HCT116 (cell line): ENCODE results near the gene SNAP47. TPM values are rescaled to one million over a fixed set of nuclear protein-coding genes. Genes with fewer than 3 reads are reported as not detected.

ENCODE experiments used
- ATAC-seq: fragments of 200-7000 bp; cut with Tn5 transposase; 2 replicates; pipeline ENCODE4 v1.9.1; 2020; ENCODE audit warnings: mild to moderate bottlenecking, moderate library complexity
- BruUV-seq: library from RNA; stranded (reverse); fragments of 400-500 nt; replicated peaks from 2 replicates; lab custom pipeline; 2021; lab: Mats Ljungman, UMichigan
- CTCF ChIA-PET: fragments of 300-600 bp; sonication (Branson Sonifier 250); formaldehyde crosslinking; loops from one replicate; lab custom pipeline; 2021; ENCODE audit warnings: antibody characterized with exemption; lab: Charles Lee
- POLR2A ChIA-PET: fragments of 300-600, 350-600 bp; sonication (Branson Sonifier 250); formaldehyde crosslinking; loops from one replicate; lab custom pipeline; 2021; ENCODE audit warnings: antibody characterized with exemption; lab: Charles Lee
- RAD21 ChIA-PET, 2 experiments: fragments of 300-600 bp; sonication (Branson Sonifier 250); formaldehyde crosslinking; loops; one replicate each; lab custom pipeline; 2023; ENCODE audit warnings: low total read pairs in 2 of 2; ENCODE audit not compliant: uncharacterized antibody in 2 of 2, unreplicated experiment in 2 of 2, low non-redundant PET in 1 of 2; lab: Charles Lee
- DNase-seq: peaks from one replicate; pipeline ENCODE4 v3.0.0-alpha.2; 2010; ENCODE audit warnings: low read depth, low spot score
- H2AFZ ChIP-seq: fragments of 200-600 bp; shearing (Covaris generic), sonication (generic); 2 replicates; pipeline ENCODE4 v1.6.1; 2017; ENCODE audit warnings: low read depth, mixed run types, mixed read lengths, antibody characterized with exemption, low read length; ENCODE audit not compliant: poor library complexity, severe bottlenecking
- H3K27ac ChIP-seq: 2 replicates; pipeline ENCODE4 v1.5.1; 2012; ENCODE audit warnings: low read depth, low read length
- H3K27me3 ChIP-seq: fragments of 200-600 bp; sonication (generic); 2 replicates; pipeline ENCODE4 v1.6.1; 2016; ENCODE audit warnings: mixed run types, low read length, mixed read lengths; ENCODE audit not compliant: insufficient read depth
- H3K36me3 ChIP-seq, 2 experiments: fragments of 200-500 bp in 1 of 2; fragments of 200-600 bp in 1 of 2; sonication (Bioruptor generic) in 1 of 2; sonication (generic) in 1 of 2; 2 replicates each; pipeline versions ENCODE4 v1.5.1 to v1.6.1; 2014 to 2016; ENCODE audit warnings: low read length in 2 of 2, inconsistent platforms in 1 of 2, mixed read lengths in 1 of 2, mixed run types in 1 of 2; ENCODE audit not compliant: insufficient read depth in 2 of 2, control insufficient read depth in 1 of 2
- H3K4me1 ChIP-seq, 2 experiments: fragments of 200-600 bp in 1 of 2; sonication (generic) in 1 of 2; 2 replicates each; pipeline versions ENCODE4 v1.5.1 to v1.6.1; 2012 to 2017; ENCODE audit warnings: low read length in 2 of 2, inconsistent platforms in 1 of 2, mild to moderate bottlenecking in 1 of 2, mixed read lengths in 1 of 2, mixed run types in 1 of 2, moderate library complexity in 1 of 2; ENCODE audit not compliant: insufficient read depth in 2 of 2, control insufficient read depth in 1 of 2
- H3K4me2 ChIP-seq: fragments of 200-600 bp; sonication (generic); 2 replicates; pipeline ENCODE4 v1.6.1; 2017; ENCODE audit warnings: mixed run types, low read length, mixed read lengths
- H3K4me3 ChIP-seq, 2 experiments: fragments of 200-600 bp in 1 of 2; sonication (generic) in 1 of 2; replicated peaks in 1 of 2; 2 replicates each; pipeline ENCODE4 v1.5.1; 2011 to 2016; ENCODE audit warnings: low read length in 2 of 2, control low read depth in 1 of 2, low read depth in 1 of 2, mild to moderate bottlenecking in 1 of 2, mixed read lengths in 1 of 2, mixed run types in 1 of 2
- H3K79me2 ChIP-seq: fragments of 200-600 bp; sonication (generic); 2 replicates; pipeline ENCODE4 v1.6.1; 2017; ENCODE audit warnings: mild to moderate bottlenecking, mixed run types, low read length, moderate library complexity, mixed read lengths; ENCODE audit not compliant: insufficient read depth
- H3K9ac ChIP-seq: fragments of 200-600 bp; sonication (generic); 2 replicates; pipeline ENCODE4 v1.6.1; 2016; ENCODE audit warnings: low read length, mixed read lengths
- H3K9me2 ChIP-seq: fragments of 200-600 bp; sonication (generic), shearing (Covaris generic); 2 replicates; pipeline ENCODE4 v1.6.1; 2017; ENCODE audit warnings: mixed run types, mild to moderate bottlenecking, moderate library complexity; ENCODE audit not compliant: insufficient read depth
- H3K9me3 ChIP-seq, 2 experiments: fragments of 200-500 bp in 1 of 2; fragments of 200-600 bp in 1 of 2; sonication (Bioruptor generic) in 1 of 2; sonication (generic) in 1 of 2; 2 replicates each; pipeline ENCODE4 v1.6.1; 2014 to 2017; ENCODE audit warnings: low read length in 2 of 2, mixed read lengths in 2 of 2, inconsistent platforms in 1 of 2, low read depth in 1 of 2, mild to moderate bottlenecking in 1 of 2, mixed run types in 1 of 2, moderate library complexity in 1 of 2; ENCODE audit not compliant: control insufficient read depth in 1 of 2, insufficient read depth in 1 of 2
- H4K20me1 ChIP-seq: fragments of 200-600 bp; sonication (generic), shearing (Covaris generic); 2 replicates; pipeline ENCODE4 v1.6.1; 2017; ENCODE audit warnings: mixed run types, mild to moderate bottlenecking, moderate library complexity; ENCODE audit not compliant: insufficient read depth
- CEBPB ChIP-seq: IDR thresholded peaks from 2 replicates; pipeline ENCODE4 v1.6.1; 2012; ENCODE audit warnings: low read depth
- EGR1 ChIP-seq: IDR thresholded peaks from 2 replicates; pipeline ENCODE4 v1.6.1; 2012; ENCODE audit warnings: low read depth
- EZH2 ChIP-seq: fragments of 200-600 bp; sonication (generic); IDR thresholded peaks from 2 replicates; pipeline ENCODE4 v1.6.1; 2017; ENCODE audit warnings: antibody characterized with exemption, mixed run types
- EZH2phosphoT487 ChIP-seq: fragments of 200-600 bp; IDR thresholded peaks from 2 replicates; pipeline ENCODE4 v1.6.1; 2018; ENCODE audit warnings: antibody characterized with exemption, borderline replicate concordance
- POLR2AphosphoS5 ChIP-seq: IDR thresholded peaks from 2 replicates; pipeline ENCODE4 v1.6.1; 2011; ENCODE audit warnings: mild to moderate bottlenecking, low read depth, low read length, moderate library complexity
- RAD21 ChIP-seq: IDR thresholded peaks from 2 replicates; pipeline ENCODE4 v1.6.1; 2012; ENCODE audit warnings: low read depth, mild to moderate bottlenecking
- SP1 ChIP-seq: IDR thresholded peaks from 2 replicates; pipeline ENCODE4 v1.6.1; 2012; ENCODE audit warnings: low read depth
- SRF ChIP-seq: IDR thresholded peaks from 2 replicates; pipeline ENCODE4 v1.6.1; 2012; ENCODE audit warnings: low read depth
- TCF7L2 ChIP-seq: IDR thresholded peaks from 2 replicates; pipeline ENCODE4 v1.7.0; 2011; ENCODE audit warnings: borderline replicate concordance, inconsistent platforms; ENCODE audit not compliant: insufficient read depth, insufficient read length; ENCODE audit errors: extremely low read depth
- YY1 ChIP-seq: IDR thresholded peaks from 2 replicates; pipeline ENCODE4 v1.6.1; 2011; ENCODE audit warnings: low read length, low read depth, moderate library complexity, mild to moderate bottlenecking; ENCODE audit not compliant: insufficient replicate concordance; ENCODE audit errors: extremely low read depth
- intact Hi-C: fragments of 100-400 bp; cut with micrococcal nuclease; formaldehyde crosslinking; loops from 2 replicates; pipeline ENCODE4 v1.10.0; 2022
- total RNA-seq: library from RNA; stranded (reverse); gene quantifications from one replicate; pipeline ENCODE4 v1.2.1, GENCODE V29; 2021; ENCODE audit not compliant: unreplicated experiment
- TF ChIP-seq, protein P1 (sequence below): IDR thresholded peaks from 2 replicates; pipeline ENCODE4 v1.6.1; 2012
- TF ChIP-seq, protein P2 (sequence below): IDR thresholded peaks from 2 replicates; pipeline ENCODE4 v1.6.1; 2012; ENCODE audit warnings: low read depth
- TF ChIP-seq, protein P3 (sequence below): IDR thresholded peaks from 2 replicates; pipeline ENCODE4 v1.6.1; 2012

The SNAP47 gene
- total RNA-seq, 1 experiment from 2014 or later: 37.9 TPM

DNA sequence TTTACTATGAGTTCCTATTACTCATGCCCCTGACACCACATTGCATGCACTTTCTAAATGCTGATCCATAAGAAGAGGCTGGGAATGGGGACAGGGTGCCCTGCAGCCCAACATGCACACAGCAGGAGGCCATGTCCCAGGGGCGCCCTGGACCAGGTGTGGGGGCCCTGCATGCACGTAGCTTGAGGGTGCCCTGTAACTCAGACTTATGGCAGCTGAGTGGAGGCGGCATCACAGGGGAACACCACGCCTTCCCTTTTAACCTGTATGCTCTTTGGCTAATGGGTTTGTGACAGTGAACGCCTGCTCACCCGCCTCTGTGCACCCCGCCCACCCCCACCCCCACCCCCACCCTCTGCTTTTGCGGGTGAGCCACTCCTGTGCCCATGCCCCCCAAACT lies 36.1 kb downstream of the SNAP47 start:
- ATAC-seq (no peak), DNase-seq (no peak)
- Histone ChIP-seq H3K4me2 (no peak overlapping the region), H2AFZ (no peak overlapping the region), H3K4me3 (no peak overlapping the region), H3K79me2 (no peaks in the 10 kb centered on the region), H3K36me3 (peaks cover 11 to 17% of the 10 kb centered on the region in 2 experiments; a peak in 3 of 4 replicates), H3K27me3 (no peaks in the 10 kb centered on the region), H3K27ac (no peak overlapping the region), H4K20me1 (no peaks in the 10 kb centered on the region), H3K9me3 (no peaks in the 10 kb centered on the region), H3K9me2 (no peaks in the 10 kb centered on the region), H3K4me1 (no peaks in the 10 kb centered on the region), H3K9ac (no peak overlapping the region)
- intact Hi-C loops: no loop called here
- ChIA-PET RAD21 (no interaction called here), CTCF (no interaction called here), POLR2A (no interaction called here)
- BruUV-seq: no TSS peak
- TF ChIP-seq, protein P1, sequence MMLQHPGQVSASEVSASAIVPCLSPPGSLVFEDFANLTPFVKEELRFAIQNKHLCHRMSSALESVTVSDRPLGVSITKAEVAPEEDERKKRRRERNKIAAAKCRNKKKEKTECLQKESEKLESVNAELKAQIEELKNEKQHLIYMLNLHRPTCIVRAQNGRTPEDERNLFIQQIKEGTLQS: no peak
- TF ChIP-seq SRF (no peak), EZH2 (no peak), CEBPB (no peak), YY1 (no peak), EGR1 (no peak), TCF7L2 (no peak), POLR2AphosphoS5 (no peak), SP1 (no peak), RAD21 (no peak), EZH2phosphoT487 (no peak)
- TF ChIP-seq, protein P2, sequence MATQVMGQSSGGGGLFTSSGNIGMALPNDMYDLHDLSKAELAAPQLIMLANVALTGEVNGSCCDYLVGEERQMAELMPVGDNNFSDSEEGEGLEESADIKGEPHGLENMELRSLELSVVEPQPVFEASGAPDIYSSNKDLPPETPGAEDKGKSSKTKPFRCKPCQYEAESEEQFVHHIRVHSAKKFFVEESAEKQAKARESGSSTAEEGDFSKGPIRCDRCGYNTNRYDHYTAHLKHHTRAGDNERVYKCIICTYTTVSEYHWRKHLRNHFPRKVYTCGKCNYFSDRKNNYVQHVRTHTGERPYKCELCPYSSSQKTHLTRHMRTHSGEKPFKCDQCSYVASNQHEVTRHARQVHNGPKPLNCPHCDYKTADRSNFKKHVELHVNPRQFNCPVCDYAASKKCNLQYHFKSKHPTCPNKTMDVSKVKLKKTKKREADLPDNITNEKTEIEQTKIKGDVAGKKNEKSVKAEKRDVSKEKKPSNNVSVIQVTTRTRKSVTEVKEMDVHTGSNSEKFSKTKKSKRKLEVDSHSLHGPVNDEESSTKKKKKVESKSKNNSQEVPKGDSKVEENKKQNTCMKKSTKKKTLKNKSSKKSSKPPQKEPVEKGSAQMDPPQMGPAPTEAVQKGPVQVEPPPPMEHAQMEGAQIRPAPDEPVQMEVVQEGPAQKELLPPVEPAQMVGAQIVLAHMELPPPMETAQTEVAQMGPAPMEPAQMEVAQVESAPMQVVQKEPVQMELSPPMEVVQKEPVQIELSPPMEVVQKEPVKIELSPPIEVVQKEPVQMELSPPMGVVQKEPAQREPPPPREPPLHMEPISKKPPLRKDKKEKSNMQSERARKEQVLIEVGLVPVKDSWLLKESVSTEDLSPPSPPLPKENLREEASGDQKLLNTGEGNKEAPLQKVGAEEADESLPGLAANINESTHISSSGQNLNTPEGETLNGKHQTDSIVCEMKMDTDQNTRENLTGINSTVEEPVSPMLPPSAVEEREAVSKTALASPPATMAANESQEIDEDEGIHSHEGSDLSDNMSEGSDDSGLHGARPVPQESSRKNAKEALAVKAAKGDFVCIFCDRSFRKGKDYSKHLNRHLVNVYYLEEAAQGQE: no peak
- TF ChIP-seq, protein P3, sequence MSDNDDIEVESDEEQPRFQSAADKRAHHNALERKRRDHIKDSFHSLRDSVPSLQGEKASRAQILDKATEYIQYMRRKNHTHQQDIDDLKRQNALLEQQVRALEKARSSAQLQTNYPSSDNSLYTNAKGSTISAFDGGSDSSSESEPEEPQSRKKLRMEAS: no peak
